ENCODE measurements around the gene APOL6. TPM values are rescaled to one million over a fixed set of nuclear protein-coding genes. Genes with fewer than 3 reads are reported as not detected.

The APOL6 gene, protein sequence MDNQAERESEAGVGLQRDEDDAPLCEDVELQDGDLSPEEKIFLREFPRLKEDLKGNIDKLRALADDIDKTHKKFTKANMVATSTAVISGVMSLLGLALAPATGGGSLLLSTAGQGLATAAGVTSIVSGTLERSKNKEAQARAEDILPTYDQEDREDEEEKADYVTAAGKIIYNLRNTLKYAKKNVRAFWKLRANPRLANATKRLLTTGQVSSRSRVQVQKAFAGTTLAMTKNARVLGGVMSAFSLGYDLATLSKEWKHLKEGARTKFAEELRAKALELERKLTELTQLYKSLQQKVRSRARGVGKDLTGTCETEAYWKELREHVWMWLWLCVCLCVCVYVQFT
- total RNA-seq = 10 to 100 TPM; 15.3 to 26.5 TPM

- Histone ChIP-seq H3K27ac (peak within 1 kb of the TSS; percentile 74 to 77), H3K36me3 (no peaks in the 10 kb centered on the region), H3K4me1 (ENCODE audit: control insufficient read depth in 1 of 2, low read depth in 2 of 2) (peaks cover 16 to 33% of the 10 kb centered on the region in 2 donors), H3K9me3 (no peaks in the 10 kb centered on the region), H3K4me3 (peak within 1 kb of the TSS; percentile 88), H3K27me3 (replicated peaks; ENCODE audit: insufficient read depth) (no peaks in the 10 kb centered on the region)
- TF ChIP-seq, protein P1, sequence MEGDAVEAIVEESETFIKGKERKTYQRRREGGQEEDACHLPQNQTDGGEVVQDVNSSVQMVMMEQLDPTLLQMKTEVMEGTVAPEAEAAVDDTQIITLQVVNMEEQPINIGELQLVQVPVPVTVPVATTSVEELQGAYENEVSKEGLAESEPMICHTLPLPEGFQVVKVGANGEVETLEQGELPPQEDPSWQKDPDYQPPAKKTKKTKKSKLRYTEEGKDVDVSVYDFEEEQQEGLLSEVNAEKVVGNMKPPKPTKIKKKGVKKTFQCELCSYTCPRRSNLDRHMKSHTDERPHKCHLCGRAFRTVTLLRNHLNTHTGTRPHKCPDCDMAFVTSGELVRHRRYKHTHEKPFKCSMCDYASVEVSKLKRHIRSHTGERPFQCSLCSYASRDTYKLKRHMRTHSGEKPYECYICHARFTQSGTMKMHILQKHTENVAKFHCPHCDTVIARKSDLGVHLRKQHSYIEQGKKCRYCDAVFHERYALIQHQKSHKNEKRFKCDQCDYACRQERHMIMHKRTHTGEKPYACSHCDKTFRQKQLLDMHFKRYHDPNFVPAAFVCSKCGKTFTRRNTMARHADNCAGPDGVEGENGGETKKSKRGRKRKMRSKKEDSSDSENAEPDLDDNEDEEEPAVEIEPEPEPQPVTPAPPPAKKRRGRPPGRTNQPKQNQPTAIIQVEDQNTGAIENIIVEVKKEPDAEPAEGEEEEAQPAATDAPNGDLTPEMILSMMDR (IDR thresholded peaks at IDR 0.05) = no peak
- ATAC-seq (ENCODE audit: insufficient number of reproducible peaks, low FRiP score, low read depth) (no peak), DNase-seq (ENCODE audit: low spot score) (no peak)
Observed at GRCh38 chr22:35648066-35649025, at the start of gene APOL6. Gene APOL6, plus strand, starts transcription at chr22:35648446. Its CDS starts 7,980 bp downstream, at chr22:35656426.

DNA sequence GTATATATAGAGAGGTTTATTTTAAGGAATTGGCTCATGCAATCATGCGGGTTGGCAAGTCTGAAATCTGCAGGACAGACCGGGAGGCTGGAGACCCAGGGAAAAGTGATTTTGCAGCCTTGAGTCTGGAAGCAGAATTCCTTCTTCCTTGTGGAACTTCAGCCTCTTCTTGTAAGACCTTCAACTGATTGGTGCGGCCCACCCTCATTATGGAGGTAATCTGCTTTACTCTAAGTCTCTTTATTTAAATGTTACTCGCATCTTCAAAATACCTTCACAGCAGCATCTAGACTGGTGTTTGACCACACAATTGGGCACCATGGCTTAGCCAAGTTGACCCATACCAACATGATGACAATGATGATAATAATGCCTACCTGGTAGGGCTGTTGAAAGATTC is 48.9 kb upstream of the APOL6 start:
- no peaks in the 10 kb centered on the region for H3K4me1 ChIP-seq (ENCODE audit: control insufficient read depth in 1 of 2, low read depth in 2 of 2)
- H3K27ac ChIP-seq = no peak overlapping the region
- no peaks in the 10 kb centered on the region for H3K9me3 ChIP-seq
- TF ChIP-seq, protein P1 (IDR thresholded peaks at IDR 0.05) = no peak
- H3K4me3 ChIP-seq = no peak overlapping the region
- no peaks in the 10 kb centered on the region for H3K27me3 ChIP-seq (replicated peaks; ENCODE audit: insufficient read depth)
- DNase-seq (ENCODE audit: low spot score) (no peak), ATAC-seq (ENCODE audit: insufficient number of reproducible peaks, low FRiP score, low read depth) (no peak)
- no peaks in the 10 kb centered on the region for H3K36me3 ChIP-seq

DNA sequence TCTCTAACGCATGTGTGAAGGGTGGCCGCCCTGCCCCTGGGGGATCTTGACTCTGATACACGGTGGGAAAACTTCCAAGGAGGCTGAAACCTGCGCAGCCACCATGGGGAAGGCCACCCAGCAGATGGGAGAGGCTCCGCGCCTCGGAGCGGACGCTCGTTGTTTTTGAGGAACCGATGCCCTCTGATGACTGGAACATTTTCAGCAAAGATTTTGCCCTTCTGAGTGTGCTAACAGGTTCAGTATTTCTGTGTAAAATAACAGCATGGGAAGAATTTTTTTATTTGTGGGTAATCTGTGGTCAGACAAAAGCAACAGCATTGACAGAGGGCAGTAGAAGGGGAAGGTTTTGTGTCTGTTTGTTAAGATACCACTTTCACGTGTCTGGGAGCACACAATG is 47.8 kb upstream of the APOL6 start:
- TF ChIP-seq, protein P1 (IDR thresholded peaks at IDR 0.05) = no peak
- ATAC-seq (ENCODE audit: insufficient number of reproducible peaks, low FRiP score, low read depth) = no peak
- H3K27me3 ChIP-seq (replicated peaks; ENCODE audit: insufficient read depth) = no peaks in the 10 kb centered on the region
- H3K36me3 ChIP-seq = no peaks in the 10 kb centered on the region
- H3K27ac ChIP-seq = no peak overlapping the region
- no peaks in the 10 kb centered on the region for H3K9me3 ChIP-seq
- no peak for DNase-seq (ENCODE audit: low spot score)
- H3K4me1 ChIP-seq (ENCODE audit: control insufficient read depth in 1 of 2, low read depth in 2 of 2) = peaks cover 0 to under 1% of the 10 kb centered on the region in 2 donors
- H3K4me3 ChIP-seq = no peak overlapping the region

DNA sequence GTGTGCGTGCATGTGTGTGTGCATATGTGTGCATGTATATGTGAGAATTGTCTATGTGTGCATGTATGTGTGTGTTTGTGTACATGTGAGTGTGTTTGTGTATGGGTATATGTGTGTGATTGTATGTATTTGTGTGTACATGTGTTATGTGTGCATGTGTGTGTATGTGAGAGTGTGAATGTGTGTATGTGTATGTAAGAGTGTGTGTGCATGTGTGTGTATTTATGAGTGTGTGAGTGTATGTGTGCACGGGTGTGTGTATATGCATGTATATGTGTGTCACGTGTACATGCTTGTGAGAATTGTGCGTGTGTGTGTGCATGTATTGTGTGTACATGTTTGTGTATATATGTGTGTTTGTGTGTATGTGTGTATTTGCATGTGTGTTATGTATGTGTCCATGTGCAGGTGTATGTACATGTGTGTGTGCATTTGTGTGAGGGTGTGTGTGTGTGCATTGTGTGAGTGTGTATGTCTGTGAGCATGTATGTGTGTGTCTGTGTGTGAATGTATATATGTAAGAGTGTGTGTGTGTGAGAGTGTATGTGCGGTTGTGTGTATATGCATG is 47.1 kb upstream of the APOL6 start:
- H3K4me1 ChIP-seq (ENCODE audit: control insufficient read depth in 1 of 2, low read depth in 2 of 2) = peaks cover 5 to 6% of the 10 kb centered on the region in 2 donors
- ATAC-seq (ENCODE audit: insufficient number of reproducible peaks, low FRiP score, low read depth) (no peak), DNase-seq (ENCODE audit: low spot score) (no peak)
- no peaks in the 10 kb centered on the region for H3K27me3 ChIP-seq (replicated peaks; ENCODE audit: insufficient read depth)
- H3K36me3 ChIP-seq = no peaks in the 10 kb centered on the region
- H3K4me3 ChIP-seq = no peak overlapping the region
- no peak overlapping the region for H3K27ac ChIP-seq
- no peaks in the 10 kb centered on the region for H3K9me3 ChIP-seq
- TF ChIP-seq, protein P1 (IDR thresholded peaks at IDR 0.05) = no peak
